Right ventricle myocardium inferior (tissue), 1 donor: ENCODE results near the gene USF3. TPM values are rescaled to one million over a fixed set of nuclear protein-coding genes. Genes with fewer than 3 reads are reported as not detected.

ENCODE experiments used
- ATAC-seq: fragments of 200-7000 bp; cut with Tn5 transposase; one replicate; pipeline ENCODE4 v1.9.1; 2020; ENCODE audit warnings: mild to moderate bottlenecking, moderate library complexity
- DNase-seq: peaks from one replicate; pipeline ENCODE4 v3.0.0; 2021; ENCODE audit errors: missing footprints
- intact Hi-C: fragments of 100-400 bp; cut with DNase I; formaldehyde crosslinking; loops from one replicate; pipeline ENCODE4 v1.11.0; 2022
- long read RNA-seq: library from polyadenylated mRNA; unstranded; transcript quantifications from one replicate; pipeline ENCODE4 v2.0.0, GENCODE V29; 2021
- total RNA-seq: library from RNA; stranded (reverse); fragmentation: NEBNext Ultra II Directional; extraction: Animal tissue kit (Norgen Biotek cat#: 25700); gene quantifications from one replicate; pipeline ENCODE4 v1.2.1, GENCODE V29; 2021
- donor health status: DM: no; HTN: yes; CAD: no; lungs with severe emphysema.

USF3 gene, protein sequence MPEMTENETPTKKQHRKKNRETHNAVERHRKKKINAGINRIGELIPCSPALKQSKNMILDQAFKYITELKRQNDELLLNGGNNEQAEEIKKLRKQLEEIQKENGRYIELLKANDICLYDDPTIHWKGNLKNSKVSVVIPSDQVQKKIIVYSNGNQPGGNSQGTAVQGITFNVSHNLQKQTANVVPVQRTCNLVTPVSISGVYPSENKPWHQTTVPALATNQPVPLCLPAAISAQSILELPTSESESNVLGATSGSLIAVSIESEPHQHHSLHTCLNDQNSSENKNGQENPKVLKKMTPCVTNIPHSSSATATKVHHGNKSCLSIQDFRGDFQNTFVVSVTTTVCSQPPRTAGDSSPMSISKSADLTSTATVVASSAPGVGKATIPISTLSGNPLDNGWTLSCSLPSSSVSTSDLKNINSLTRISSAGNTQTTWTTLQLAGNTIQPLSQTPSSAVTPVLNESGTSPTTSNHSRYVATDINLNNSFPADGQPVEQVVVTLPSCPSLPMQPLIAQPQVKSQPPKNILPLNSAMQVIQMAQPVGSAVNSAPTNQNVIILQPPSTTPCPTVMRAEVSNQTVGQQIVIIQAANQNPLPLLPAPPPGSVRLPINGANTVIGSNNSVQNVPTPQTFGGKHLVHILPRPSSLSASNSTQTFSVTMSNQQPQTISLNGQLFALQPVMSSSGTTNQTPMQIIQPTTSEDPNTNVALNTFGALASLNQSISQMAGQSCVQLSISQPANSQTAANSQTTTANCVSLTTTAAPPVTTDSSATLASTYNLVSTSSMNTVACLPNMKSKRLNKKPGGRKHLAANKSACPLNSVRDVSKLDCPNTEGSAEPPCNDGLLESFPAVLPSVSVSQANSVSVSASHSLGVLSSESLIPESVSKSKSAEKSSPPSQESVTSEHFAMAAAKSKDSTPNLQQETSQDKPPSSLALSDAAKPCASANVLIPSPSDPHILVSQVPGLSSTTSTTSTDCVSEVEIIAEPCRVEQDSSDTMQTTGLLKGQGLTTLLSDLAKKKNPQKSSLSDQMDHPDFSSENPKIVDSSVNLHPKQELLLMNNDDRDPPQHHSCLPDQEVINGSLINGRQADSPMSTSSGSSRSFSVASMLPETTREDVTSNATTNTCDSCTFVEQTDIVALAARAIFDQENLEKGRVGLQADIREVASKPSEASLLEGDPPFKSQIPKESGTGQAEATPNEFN (N-terminal part only)
- 12.9 TPM for total RNA-seq
- long read RNA-seq, partial matches to known transcripts: 0 of 2 reads
- long read RNA-seq, other reads (novel, unspliced or antisense): 2 of 2 reads

DNA sequence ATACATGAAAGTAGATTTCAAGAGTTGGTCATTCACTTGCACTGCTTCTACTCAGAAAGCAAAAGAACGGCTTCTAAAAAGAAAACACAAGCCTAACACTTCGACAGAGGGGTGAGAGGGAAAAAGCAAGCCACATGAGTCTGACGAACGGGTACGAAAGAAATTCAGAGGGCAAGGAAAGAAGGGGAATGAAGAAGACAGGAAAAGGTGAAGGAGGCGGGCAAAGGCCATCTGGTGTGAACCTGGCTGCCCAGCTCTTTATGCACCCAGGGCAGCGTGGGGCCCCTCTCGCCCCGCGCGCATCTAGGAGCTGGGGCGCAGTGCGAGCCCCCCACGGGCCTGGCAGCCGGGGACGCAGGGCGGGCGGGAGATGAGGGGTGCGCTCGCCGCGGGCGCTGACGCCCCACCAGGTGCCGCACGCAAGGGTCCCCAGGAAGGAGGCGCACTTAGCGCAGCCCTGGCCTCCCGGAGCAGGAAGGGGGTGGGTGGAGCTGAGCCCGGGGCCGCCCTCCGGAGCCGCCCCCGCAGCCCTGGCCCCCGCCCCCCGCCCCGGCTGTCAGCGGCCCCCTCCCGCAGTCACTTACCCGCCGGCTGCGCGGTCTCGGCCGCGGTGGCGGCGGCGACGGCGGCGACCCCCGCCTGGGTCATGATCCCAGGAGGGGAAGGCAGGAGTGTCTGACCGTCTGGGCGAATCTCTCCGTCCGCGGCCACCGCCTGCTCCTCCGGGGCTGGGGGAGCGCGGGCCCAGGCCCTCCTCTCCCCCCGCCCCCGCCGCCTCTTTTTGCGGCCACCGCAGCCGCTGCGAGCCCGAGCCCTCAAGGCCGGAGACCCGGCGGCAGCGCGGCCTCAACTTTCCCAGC lies at the start of gene USF3:
Gene USF3 (minus strand): TSS at position 857 of the 860 bp plus-strand sequence. CDS start 21,764 bp downstream, outside the sequence.
- DNase-seq (peak; percentile 83), ATAC-seq (peak; percentile 84)
- intact Hi-C loops: loop anchor here (1.0 kb wide), 1 partner anchor 50 kb away; the partner anchor contains the start of gene NAA50

- peak; percentile 97 for ATAC-seq
- peak; percentile 96 for DNase-seq
- intact Hi-C loops: loop anchor here (1.0 to 10.0 kb wide), 5 partner anchors 39 to 1401 kb away; partner anchors contain the start of genes CCDC191, QTRT2, USF3 and ZBTB20
Observed at GRCh38 chr3:113745756-113746547, 49.5 kb upstream of the USF3 start, which contains the start of gene NAA50. Gene NAA50 (minus strand): TSS chr3:113746249. CDS start chr3:113745949, 300 bp downstream.

GRCh38 chr3:113744941-113745755 lies 48.7 kb upstream of the USF3 start:
- intact Hi-C loops: loop anchor here (5.0 to 10.0 kb wide), 2 partner anchors 253 to 410 kb away; no protein-coding TSS in a partner anchor
- ATAC-seq (peak; percentile 66), DNase-seq (no peak)

GRCh38 chr3:113743006-113743630 lies 46.7 kb upstream of the USF3 start:
- no peak for DNase-seq
- intact Hi-C loops: loop anchor here (5.0 to 10.0 kb wide), 2 partner anchors 251 to 412 kb away; no protein-coding TSS in a partner anchor
- no peak for ATAC-seq

- no peak for ATAC-seq
- DNase-seq: no peak
- intact Hi-C loops: loop anchor here (5.0 to 10.0 kb wide), 2 partner anchors 249 to 413 kb away; no protein-coding TSS in a partner anchor
Observed at GRCh38 chr3:113741620-113742019, 45.2 kb upstream of the USF3 start.

DNA sequence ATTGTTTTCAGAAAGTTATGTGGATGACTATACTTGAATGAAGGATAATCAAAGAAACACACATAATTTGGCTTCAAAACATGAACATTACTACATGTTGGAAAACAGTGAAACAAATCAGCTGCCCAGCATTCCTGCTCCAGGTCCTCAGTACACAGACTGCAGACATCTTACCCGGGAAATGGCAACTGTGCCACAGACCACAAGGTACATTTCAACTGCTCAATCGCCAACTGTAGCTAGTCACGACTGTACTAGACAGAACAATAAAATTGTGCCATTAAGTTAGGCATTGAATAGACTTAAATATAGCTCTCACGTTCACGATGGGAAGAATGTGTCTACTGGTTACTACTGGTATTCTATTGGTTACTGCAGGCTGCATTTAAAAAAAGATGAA lies 44.6 kb upstream of the USF3 start:
- intact Hi-C loops: loop anchor here (5.0 to 10.0 kb wide), 2 partner anchors 249 to 414 kb away; no protein-coding TSS in a partner anchor
- ATAC-seq: no peak
- DNase-seq: no peak

- ATAC-seq (peak; percentile 78), DNase-seq (no peak)
- intact Hi-C loops: loop anchor here (2.0 kb wide), 1 partner anchor 102 kb away; the partner anchor contains the start of gene GRAMD1C
Observed at GRCh38 chr3:113736548-113737089, 40.2 kb upstream of the USF3 start.

- intact Hi-C loops: no loop called here
- ATAC-seq (no peak), DNase-seq (no peak)
Observed at GRCh38 chr3:113731694-113732093, 35.3 kb upstream of the USF3 start.

DNA sequence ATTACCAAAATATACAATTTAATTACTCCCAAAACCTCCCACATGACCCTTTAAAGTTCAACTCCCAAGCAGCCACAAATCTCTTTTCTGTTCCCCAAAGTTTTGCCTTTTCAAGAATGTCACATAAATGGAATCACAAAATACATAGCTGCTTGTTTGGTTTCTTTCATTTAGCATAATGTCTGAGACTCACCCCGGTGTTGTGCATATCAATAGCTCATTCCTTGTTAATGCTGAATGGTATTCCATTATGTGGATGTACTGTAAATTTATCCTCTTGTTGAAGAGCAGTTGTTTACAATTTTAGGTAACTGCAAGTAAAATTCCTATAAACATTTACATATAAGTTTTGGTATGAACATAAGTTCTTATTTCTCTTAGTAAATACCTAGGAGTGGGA lies 34.1 kb upstream of the USF3 start:
- DNase-seq: no peak
- no peak for ATAC-seq
- intact Hi-C loops: no loop called here

- ATAC-seq (no peak), DNase-seq (no peak)
- intact Hi-C loops: no loop called here
Observed at GRCh38 chr3:113728661-113729060, 32.2 kb upstream of the USF3 start.

GRCh38 chr3:113721636-113722035 lies 25.2 kb upstream of the USF3 start:
- intact Hi-C loops: no loop called here
- ATAC-seq: no peak
- no peak for DNase-seq

DNA sequence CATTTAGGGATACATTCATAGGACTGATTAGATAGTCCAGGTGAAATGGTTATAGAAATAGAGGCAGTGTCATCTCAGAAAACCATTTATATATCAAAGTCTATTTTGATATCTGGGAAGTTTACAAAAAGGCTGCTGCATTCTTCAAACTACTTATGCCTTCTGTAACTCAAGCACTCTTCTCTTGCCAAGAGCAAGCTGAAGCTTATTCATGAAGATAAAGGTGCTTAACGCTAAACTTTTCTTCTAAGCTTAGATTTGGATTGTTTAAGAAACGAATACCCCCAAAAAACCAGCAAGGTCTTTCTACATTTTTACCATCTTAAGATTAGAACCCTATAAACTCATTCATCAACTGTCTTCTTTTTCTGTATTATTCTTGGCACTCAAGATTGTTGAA lies 23.3 kb upstream of the USF3 start:
- DNase-seq: no peak
- ATAC-seq: no peak
- intact Hi-C loops: no loop called here

- intact Hi-C loops: no loop called here
- ATAC-seq: no peak
- no peak for DNase-seq
Observed at GRCh38 chr3:113719294-113719693, 22.9 kb upstream of the USF3 start.

DNA sequence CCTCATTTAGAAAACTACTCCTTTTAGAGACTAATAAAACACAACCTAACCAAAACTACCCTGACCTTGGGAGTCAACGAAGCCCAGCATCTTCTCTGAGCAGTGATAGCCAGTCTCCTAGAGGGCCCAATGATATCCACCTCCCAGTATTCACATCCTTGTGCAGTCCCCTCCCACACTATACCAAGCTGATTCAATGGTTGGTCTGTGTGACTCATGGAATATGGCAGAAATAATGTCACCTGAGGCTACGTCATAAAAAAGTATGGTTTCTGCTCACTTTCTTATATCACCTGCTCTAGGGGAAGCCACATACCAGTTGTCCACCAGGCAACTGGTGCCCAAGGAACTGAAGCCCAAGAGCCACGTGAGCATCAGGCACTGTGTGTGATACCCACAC lies 21.4 kb upstream of the USF3 start:
- DNase-seq: no peak
- no peak for ATAC-seq
- intact Hi-C loops: no loop called here

GRCh38 chr3:113717308-113717707 lies 20.9 kb upstream of the USF3 start:
- DNase-seq: no peak
- intact Hi-C loops: no loop called here
- ATAC-seq: no peak
